Smooth muscle cell (in vitro differentiated cells): ENCODE data around the gene TMPRSS5. TPM values are rescaled to one million over a fixed set of nuclear protein-coding genes. Genes with fewer than 3 reads are reported as not detected.

Experiments used
- DNase-seq: peaks from one replicate; lab custom pipeline; 2025; ENCODE audit not compliant: unreplicated experiment; lab: John Stamatoyannopoulos, UW
- H2AFZ ChIP-seq: fragments of 200-600 bp; sonication (generic); 2 replicates; pipeline ENCODE4 v1.6.0; 2016; ENCODE audit warnings: antibody characterized with exemption, low read depth, mild to moderate bottlenecking
- H3F3A ChIP-seq: fragments of 200-600 bp; sonication (generic); 2 replicates; pipeline ENCODE4 v1.6.0; 2017; ENCODE audit warnings: antibody characterized with exemption, low read depth
- H3K27ac ChIP-seq: fragments of 200-600 bp; sonication (generic); 2 replicates; pipeline ENCODE4 v1.5.1; 2016; ENCODE audit warnings: low read depth, mild to moderate bottlenecking
- H3K27me3 ChIP-seq: fragments of 200-600 bp; sonication (generic); 2 replicates; pipeline ENCODE4 v1.6.1; 2016; ENCODE audit warnings: low read depth, mild to moderate bottlenecking
- H3K36me3 ChIP-seq: fragments of 200-600 bp; sonication (generic); 2 replicates; pipeline ENCODE4 v1.5.1; 2016; ENCODE audit warnings: low read depth
- H3K4me1 ChIP-seq: fragments of 200-600 bp; sonication (generic); 2 replicates; pipeline ENCODE4 v1.5.1; 2016; ENCODE audit warnings: low read depth
- H3K4me2 ChIP-seq: fragments of 200-600 bp; sonication (generic); 2 replicates; pipeline ENCODE4 v1.6.0; 2016; ENCODE audit warnings: mild to moderate bottlenecking
- H3K4me3 ChIP-seq: fragments of 200-600 bp; sonication (generic); 2 replicates; pipeline ENCODE4 v1.5.1; 2016; ENCODE audit warnings: mild to moderate bottlenecking
- H3K79me2 ChIP-seq: fragments of 200-600 bp; sonication (generic); 2 replicates; pipeline ENCODE4 v1.6.0; 2016; ENCODE audit warnings: low read depth, mild to moderate bottlenecking
- H3K9ac ChIP-seq: fragments of 200-600 bp; sonication (generic); 2 replicates; pipeline ENCODE4 v1.6.0; 2016; ENCODE audit warnings: low read depth
- H3K9me3 ChIP-seq: fragments of 200-600 bp; sonication (generic); replicated peaks from 2 replicates; pipeline ENCODE4 v1.5.1; 2016; ENCODE audit warnings: low read depth
- H4K20me1 ChIP-seq: fragments of 200-600 bp; sonication (generic); 2 replicates; pipeline ENCODE4 v1.6.0; 2016; ENCODE audit warnings: low read depth
- CTCF ChIP-seq: fragments of 200-600 bp; sonication (generic); IDR thresholded peaks from 2 replicates; pipeline ENCODE4 v1.5.1; 2017; ENCODE audit warnings: borderline replicate concordance, mild to moderate bottlenecking, antibody characterized with exemption; ENCODE audit not compliant: insufficient read depth, poor library complexity, severe bottlenecking
- WGBS: methylation state at CpG from one replicate; pipeline ENCODE4 v1.1.7; 2016; ENCODE audit warnings: low lambda C conversion rate; 5-methylcytosine and 5-hydroxymethylcytosine counted together
- polyA plus RNA-seq: library from polyadenylated mRNA; unstranded; fragments of >200 nt; fragmentation: Nextera tagmentation; extraction: Ambion mirVana; gene quantifications from 2 replicates; pipeline ENCODE4 v1.2.1, GENCODE V29; 2016
- small RNA-seq: library from RNA; depleted of rRNA; stranded (forward); fragments of <200 nt; gene quantifications from one replicate; pipeline ENCODE3, GENCODE V24; 2014
- total RNA-seq: library from RNA; depleted of rRNA; stranded (reverse); fragments of >200 nt; gene quantifications from 2 replicates; pipeline ENCODE4 v1.2.3, GENCODE V29; 2014

The TMPRSS5 gene
- total and polyA plus RNA-seq, 2 experiments from 2014 or later: 0.43 TPM; not detected in 1

DNA sequence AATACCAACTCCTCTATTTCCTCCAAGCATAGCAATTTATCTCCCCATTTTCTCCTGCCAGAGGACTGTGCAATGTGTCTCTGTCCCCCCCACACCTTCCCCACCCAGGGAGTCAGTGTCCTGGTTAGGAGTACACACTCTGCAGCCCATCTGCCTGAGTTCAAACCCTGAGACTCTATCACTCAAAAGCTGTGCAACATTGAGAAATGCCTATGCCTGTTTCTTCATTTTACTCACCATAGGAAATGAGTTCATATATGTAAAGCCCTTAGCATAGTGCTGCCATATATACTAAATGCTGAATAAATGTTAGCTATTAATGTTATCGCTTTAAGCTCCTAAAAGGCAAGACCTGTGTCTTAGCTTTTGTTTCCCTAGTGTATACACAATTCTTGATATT, 64.0 kb downstream of the TMPRSS5 start:
- Histone ChIP-seq H3K4me1 (no peaks in the 10 kb centered on the region), H3K4me3 (no peak overlapping the region)

DNA sequence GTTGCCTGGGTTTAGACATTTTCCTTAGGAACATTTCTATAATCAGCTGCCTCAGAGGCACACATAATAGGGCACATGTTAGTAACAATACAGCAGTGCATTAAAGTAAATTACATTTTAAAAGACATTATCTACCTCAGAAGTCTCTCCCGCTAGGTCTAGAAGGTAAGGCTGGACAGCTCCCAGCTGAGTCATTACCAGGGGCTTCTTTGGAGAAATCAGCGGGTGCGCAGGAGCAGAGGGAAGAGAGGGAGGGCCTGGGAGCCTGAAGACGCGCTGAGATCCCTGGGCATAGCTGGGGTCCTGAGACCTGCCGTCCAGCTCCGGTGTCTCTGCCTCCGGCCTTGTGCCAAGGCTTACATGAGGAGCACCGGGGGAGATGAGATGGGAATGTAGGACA, 67.7 kb downstream of the TMPRSS5 start:
- no peak overlapping the region for H3K4me3 ChIP-seq
- no peaks in the 10 kb centered on the region for H3K4me1 ChIP-seq
- no peak for TF ChIP-seq CTCF
- DNase-seq: no peak
- H3F3A ChIP-seq: no peaks in the 10 kb centered on the region
- no peaks in the 10 kb centered on the region for H3K9me3 ChIP-seq
- H3K27me3 ChIP-seq: no peaks in the 10 kb centered on the region
- no peak overlapping the region for H3K4me2 ChIP-seq
- no peak overlapping the region for H3K27ac ChIP-seq
- no peak overlapping the region for H3K9ac ChIP-seq
- H4K20me1 ChIP-seq: no peaks in the 10 kb centered on the region
- H2AFZ ChIP-seq: no peak overlapping the region
- H3K36me3 ChIP-seq: no peaks in the 10 kb centered on the region
- no peaks in the 10 kb centered on the region for H3K79me2 ChIP-seq
- 92% methylated on average over 9 of the region's 9 CpGs for WGBS

More for the DNA sequence above, 64.0 kb downstream of the TMPRSS5 start:
- no peak for TF ChIP-seq CTCF
- DNase-seq: no peak
- Histone ChIP-seq H3K27me3 (no peaks in the 10 kb centered on the region), H3F3A (no peaks in the 10 kb centered on the region), H3K36me3 (no peaks in the 10 kb centered on the region), H2AFZ (no peak overlapping the region), H3K4me2 (no peak overlapping the region), H4K20me1 (no peaks in the 10 kb centered on the region), H3K9me3 (no peaks in the 10 kb centered on the region), H3K9ac (no peak overlapping the region), H3K27ac (no peak overlapping the region), H3K79me2 (no peaks in the 10 kb centered on the region)
- WGBS: 96% methylated on average over 1 of the region's 1 CpG

- H3K4me2 ChIP-seq: no peak overlapping the region
- H4K20me1 ChIP-seq: no peaks in the 10 kb centered on the region
- no peaks in the 10 kb centered on the region for H3K27me3 ChIP-seq
- no peaks in the 10 kb centered on the region for H3F3A ChIP-seq
- no peak overlapping the region for H3K27ac ChIP-seq
- no peak for TF ChIP-seq CTCF
- 72% methylated on average over 2 of the region's 2 CpGs for WGBS
- H3K79me2 ChIP-seq: no peaks in the 10 kb centered on the region
- no peak overlapping the region for H3K9ac ChIP-seq
- no peaks in the 10 kb centered on the region for H3K9me3 ChIP-seq
- no peaks in the 10 kb centered on the region for H3K4me1 ChIP-seq
- DNase-seq: no peak
- H3K36me3 ChIP-seq: no peaks in the 10 kb centered on the region
- H3K4me3 ChIP-seq: no peak overlapping the region
- H2AFZ ChIP-seq: no peak overlapping the region
Measured at GRCh38 chr11:113637636-113638035, 68.5 kb downstream of the TMPRSS5 start.

Small RNA genes lying within 50 kb of the gene (small RNA-seq; reads per million reads assigned to genes)
- not detected for gene RPS29P19

Other genes starting within 250 kb of the TMPRSS5 start
- gene DRD2, start 230.9 kb downstream of the TMPRSS5 start, total RNA-seq: 0.58 and 0.72 TPM in 2 replicates
- gene DRD2, start 230.9 kb downstream of the TMPRSS5 start, polyA plus RNA-seq: 0.57 and 2.5 TPM in 2 replicates
- 20.7 and 23.0 TPM in 2 replicates for gene ZW10, start 67.4 kb upstream of the TMPRSS5 start, total RNA-seq
- gene ZW10, start 67.4 kb upstream of the TMPRSS5 start, polyA plus RNA-seq: 15.4 and 15.6 TPM in 2 replicates
- not detected in 2 replicates for gene CLDN25, start 73.5 kb upstream of the TMPRSS5 start, total RNA-seq
- not detected in 2 replicates for gene CLDN25, start 73.5 kb upstream of the TMPRSS5 start, polyA plus RNA-seq
- gene USP28, start 169.3 kb upstream of the TMPRSS5 start, total RNA-seq: 50.5 and 57.5 TPM in 2 replicates
- gene USP28, start 169.3 kb upstream of the TMPRSS5 start, polyA plus RNA-seq: 15.9 and 18.6 TPM in 2 replicates
- not detected in 2 replicates for gene HTR3B, start 198.5 kb upstream of the TMPRSS5 start, total RNA-seq
- gene HTR3B, start 198.5 kb upstream of the TMPRSS5 start, polyA plus RNA-seq: not detected in 2 replicates